Measurements from ENCODE around the gene C15orf62.
A peak's percentile ranks its signal among the peaks of the same experiment; 100 is the strongest.

Gene C15orf62

DNA sequence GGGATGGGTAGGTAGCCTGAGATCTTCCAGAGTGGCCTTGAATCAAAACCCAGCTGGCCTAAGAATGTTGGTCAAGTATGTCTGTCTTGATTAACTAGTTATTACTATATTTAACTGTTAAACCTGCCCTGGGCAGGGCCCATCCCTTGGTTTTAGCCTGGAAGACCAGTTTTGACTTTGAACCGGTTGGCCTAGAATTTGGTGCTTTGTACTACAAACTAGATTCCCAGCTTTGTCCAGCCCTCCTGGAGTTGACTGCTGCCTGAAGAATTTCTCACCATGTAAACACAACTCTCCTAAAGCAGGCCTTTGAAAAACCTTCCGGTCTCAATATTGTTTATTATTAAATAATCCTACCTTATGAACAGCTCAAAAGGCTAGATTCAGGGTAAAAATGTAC, 16.0 kb downstream of the C15orf62 start:
- DNase-seq, result no peak

DNA sequence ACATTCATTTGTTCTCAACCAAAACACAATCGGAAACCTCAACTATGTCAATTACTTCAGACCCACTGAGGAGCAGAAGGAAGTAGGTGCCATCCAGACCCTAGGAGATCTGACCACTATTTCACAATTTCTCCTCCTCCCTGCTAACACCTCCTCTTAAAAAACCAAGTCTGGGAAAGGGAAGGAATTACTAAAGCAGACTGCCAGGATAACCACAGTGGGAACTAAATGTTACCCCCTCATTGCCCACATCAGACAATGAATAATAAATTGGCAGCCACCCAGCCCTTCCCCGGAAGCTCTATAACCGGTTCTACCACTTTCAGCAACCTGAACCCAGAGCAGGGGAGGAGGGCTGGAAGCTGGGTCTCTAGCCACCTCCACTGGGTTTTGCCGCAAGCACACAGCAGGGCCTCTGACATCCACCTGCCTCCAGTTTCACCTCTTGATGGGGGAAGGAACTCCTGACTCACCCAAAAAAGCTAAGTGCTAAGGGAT, 17.6 kb downstream of the C15orf62 start:
- peak; percentile 73 for DNase-seq

DNA sequence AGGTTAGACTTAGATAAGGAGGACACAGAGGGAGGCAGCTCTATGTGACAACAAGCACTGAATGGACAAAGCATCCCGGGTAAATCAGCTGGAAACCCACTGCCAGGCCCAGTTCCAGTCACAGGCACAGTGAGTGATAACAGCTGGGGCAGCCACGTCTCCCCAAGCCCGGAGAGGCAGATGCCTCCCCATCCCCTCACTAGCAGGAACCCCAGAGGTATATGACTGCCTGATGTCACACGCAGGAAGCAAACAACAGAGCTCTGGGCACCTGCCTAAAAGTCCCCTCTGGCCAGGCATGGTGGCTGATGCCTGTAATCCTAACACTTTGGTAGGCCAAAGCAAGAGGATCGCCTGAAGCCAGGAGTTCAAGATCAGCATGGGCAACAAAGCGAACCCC, 18.2 kb downstream of the C15orf62 start:
- no peak for DNase-seq

DNA sequence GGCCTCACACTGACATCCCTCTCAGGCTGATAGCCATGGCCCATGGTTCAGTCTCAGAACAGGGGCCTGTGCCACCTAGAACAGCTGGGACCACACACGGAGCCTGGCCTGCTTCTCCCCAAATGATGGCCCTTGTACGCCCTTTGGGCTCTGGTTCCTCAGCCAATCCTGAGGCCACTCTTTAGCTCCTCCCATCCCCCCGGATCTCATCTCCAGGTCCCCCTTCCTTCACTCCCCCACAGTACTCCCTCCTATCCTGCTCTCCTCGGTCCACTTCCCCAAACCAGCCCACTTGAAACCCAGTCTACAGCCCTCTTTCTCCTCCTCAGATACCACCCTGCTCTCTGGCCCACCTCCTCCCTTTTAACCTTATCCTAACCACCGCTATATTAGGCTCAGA, 19.3 kb downstream of the C15orf62 start:
- no peak for DNase-seq

DNA sequence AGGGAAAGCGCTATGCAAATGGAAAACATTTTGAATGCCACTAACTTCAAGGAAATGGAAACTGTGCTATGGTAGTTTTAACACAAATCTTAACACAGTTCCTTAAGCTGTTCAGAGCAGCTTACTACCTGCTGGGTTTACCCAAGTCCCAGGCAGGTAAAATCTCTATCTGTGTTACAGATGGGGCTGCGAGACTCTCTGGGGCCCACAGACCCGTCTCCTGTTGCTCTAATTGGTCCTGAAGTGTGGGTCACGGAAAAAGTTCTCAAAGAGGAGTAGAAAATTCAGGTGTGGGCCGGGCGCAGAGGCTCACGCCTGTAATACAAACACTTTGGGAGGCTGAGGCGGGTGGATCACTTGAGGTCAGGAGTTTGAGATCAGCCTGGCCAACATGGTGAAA, 20.2 kb downstream of the C15orf62 start:
- no peak for DNase-seq

DNA sequence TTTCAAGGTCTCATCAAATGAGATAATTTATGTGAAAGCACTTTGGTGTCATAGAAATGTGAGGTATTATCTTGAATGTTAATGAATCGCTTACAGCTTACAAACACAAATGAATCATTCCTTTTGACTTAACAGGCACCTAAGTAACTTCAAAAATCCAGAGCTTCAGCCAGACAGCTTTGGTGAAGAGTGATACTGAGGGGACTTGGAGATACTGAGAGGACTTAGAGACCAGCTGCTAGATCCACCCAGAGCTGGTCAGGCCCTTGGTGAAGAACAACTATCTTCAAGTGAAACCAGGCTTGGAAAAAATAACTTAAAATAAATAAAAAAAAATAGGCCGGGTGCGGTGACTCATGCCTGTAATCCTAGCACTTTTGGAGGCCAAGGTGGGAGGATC, 20.9 kb downstream of the C15orf62 start:
- no peak for DNase-seq

DNA sequence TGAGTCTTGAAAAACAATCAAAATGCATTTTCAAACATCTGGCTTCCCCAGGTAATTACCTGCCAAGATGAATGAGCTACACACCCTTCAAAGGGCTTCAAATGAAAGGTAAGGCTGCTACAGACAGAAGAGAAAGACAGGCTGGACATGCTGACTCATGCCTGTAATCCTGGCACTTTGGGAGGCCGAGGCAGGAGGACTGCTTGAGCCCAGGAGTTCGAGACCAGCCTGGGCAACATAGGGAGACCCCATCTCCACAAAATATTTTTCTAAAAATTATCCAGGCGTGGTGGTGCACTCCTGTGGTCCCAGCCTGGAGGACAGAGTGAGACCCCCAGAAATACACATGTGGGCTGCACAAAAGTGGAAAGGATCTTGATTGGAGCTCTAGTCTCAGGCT, 22.6 kb downstream of the C15orf62 start:
- no peak for DNase-seq

DNA sequence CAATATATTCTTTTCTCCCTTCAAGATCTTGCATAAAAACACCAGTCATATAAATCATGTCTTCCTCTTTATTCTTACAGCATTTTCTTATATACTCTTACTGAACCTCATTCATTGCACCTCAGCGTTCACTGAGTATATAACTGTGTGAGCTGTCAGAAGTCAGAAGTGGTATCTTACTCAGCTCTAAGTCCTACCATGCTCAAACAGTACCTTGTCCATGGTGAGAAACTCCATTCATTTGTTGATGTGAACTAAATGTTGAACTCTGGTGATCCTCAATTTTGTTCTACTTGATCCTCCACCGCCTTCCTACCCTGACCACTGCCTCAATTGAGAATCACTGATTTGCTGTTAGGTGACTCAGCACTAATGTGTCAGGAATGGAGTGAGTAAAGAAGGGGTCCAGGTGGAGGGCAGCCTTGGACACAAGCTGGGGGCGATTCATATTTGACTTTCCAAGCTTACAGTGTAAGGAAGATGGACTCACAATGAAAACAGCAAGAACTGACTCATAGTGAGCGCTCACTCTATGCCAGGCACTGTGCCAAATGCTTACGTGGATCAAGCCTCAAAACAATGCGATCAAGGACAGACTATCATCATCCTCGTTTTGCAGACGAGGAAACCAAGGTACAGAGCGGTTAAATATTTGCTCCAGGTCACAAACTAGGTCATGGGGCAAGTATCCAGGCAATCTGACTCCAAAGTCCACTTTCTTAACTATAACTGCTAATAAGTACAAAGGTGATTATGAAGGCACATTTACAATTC, 23.6 kb downstream of the C15orf62 start:
- DNase-seq, result no peak

DNA sequence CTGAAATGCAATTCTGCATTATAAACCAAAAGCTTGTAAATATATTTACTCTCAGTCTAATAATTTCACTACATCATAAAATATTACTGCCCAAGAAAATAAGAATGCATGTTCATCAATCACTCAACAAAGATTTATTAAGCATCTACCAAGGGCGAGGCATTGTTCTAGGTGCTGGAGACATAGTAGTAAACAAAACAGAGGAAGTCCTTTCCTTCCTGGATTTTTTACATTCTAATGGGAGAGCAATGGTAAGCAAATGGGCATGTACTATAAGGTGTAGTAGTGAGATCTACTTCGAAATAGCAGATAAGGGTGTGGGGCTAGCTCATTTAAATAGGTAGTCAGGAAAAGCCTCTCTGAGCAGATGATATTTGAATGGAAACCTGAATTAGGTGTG, 26.3 kb downstream of the C15orf62 start:
- DNase-seq, result no peak

DNA sequence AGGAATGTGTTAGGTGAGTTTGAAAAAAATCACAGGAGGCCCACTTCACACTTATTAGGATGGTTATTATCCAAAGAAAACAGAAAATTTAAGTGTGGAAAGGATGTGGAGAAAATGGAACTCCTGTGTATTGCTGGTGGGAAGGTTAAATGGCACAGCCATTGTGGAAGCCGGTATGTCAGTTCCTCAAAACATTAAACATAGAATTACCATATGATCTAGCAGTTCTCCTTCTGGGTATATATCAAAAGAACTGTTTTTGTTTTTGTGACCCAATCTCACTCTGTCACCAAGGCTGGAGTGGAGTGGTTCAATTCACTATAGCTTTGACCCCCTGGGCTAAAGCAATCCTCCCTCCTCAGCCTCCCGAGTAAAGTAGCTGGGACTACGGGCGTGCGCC, 26.7 kb downstream of the C15orf62 start:
- DNase-seq, result no peak

DNA sequence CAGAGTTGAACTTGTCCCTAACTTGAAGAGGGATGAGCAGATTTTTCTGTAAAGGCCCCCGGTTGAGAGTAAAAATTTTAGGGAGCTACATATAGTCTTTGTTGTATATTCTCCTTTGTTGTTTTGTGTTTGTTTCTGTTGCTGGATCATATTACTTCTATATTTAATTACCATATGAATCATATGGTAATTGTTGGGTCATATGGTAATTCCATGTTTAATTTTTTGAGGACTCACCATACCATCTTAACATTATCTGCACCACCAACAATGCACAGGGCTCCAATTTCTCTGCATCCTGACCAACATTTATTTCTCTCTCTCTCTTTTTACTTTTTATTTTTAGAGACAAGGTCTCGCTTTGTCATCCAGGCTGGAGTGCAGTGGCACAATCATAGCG, 29.7 kb downstream of the C15orf62 start:
- DNase-seq, result no peak

DNA sequence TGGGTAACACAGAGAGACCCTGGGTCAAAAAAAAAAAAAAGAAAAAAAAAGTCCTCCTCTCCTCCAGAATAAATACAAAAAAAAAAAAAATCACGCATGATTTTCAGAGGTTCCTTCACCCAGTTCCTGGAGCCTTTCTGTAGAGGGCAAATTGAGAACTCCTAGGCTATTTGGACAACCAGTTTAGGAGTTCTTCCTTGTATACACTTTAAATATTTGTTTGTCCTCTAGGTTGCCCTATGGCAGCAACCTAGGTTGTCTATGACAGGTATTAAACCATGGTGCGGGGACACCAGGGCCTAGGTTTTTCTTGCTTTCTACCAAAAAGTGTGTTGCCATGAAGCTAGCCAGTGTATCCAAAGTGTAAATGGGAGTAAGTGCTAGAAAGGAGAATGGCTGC, 33.3 kb downstream of the C15orf62 start:
- no peak for DNase-seq

DNA sequence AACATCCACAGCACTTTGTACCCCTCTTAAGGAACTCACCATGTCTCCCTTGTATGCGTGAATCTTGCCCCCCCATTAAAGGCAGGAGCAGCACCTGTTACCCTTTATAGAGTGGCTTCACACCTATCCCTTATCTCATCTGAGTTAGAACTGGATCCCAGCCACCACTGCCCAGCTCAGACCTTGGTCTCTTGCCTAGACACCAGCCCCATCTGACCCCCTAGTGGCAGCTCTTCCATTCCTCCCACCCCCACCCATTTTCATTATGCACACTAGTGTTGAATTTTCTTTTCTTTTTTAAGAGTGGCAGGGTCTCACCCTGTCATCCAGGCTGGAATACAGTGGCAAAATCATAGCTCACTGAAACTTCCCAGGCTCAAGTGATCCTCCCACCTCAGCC, 33.9 kb downstream of the C15orf62 start:
- DNase-seq, result no peak

DNA sequence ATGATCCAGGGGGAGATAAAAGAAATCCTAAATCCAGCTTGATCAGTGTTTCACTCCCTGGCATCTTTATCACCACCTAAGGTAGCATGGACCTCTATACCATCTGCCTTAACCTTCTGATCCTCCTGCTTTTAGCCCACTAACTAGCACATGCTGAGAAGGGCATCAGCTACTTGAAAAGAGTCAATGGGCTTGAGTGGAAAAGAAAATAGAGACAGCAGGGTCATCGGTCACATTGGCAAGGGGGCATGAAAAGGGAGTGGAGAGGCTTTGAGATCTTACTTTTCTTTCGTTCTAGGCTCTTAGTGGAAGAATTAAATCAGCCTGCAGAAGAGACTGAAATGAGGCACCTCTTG, 36.9 kb downstream of the C15orf62 start:
- no peak for DNase-seq

DNA sequence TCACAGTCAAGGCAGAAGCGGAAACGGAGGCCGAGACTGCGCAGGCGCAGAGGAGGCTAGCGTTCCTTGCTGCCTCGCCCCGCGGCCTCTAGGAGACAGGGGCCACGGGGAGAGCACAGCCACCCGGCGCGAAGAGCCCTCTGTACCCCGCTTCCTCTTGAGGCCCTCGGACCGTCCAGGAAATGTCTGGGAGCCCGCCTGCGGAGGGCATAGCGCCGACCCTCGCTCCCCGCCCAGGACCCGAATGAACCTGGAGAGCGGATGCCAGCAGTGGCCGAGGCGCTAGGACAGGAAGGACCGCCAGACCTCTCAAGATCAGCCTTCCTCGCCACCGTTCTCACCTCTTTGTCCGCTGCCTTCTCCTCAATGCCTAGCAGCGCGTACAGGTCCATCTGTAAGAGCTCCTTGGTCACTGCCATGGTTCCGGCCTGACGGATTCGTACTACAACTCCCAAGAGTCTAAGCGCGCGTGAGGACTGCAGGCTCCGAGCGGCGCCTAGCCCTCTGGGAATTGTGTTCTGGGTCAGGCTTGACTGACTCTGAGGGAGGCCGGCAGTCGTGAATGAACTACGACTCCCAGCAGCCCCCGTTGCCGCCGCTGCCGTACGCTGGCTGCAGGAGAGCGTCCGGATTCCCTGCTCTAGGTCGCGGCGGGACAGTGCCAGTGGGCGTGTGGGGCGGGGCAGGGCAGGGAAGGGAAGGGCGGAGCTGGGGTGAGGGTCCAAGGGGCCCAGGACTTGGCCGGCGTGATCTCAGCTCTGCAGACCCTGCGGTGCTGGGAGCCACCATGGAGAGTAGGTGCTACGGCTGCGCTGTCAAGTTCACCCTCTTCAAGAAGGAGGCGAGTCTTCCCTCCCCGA, 37.5 kb downstream of the C15orf62 start, which contains the start of the genes DNAJC17 and ZFYVE19:
Gene DNAJC17 (minus strand): TSS at position 446 of the 860 bp plus-strand sequence. CDS start 27 bp downstream, at position 419.
Gene ZFYVE19 (plus strand): TSS at position 62 of the 860 bp plus-strand sequence. CDS start 501 bp downstream, at position 563.
- DNase-seq, result peak; percentile 78

DNA sequence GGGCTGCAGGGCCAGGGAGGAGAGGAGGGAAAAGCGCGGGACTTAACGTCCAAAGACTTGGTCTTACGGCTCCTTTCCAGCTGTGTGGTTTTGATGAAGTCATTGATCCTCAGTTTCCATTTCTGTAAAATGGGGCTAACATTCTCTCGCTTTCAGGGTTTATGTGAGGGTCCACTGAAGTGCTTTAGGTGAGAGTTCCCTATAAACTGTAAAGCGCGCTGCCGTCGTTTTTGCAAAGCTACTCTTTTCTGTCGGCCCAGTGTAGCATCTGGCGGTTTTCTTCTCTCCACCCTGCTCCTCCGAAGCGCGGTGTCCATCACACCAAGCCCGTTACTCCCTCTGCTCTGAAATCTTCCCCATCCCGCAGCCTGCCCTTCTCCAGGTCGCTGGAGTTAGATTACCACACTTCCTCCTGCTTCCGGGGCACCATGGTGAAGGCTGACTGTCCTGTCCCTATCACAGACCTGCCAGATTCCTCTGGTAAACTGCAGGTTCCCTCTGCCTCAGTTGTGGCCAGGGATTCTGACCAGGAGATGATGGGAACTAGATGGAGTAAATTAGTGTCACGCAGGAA, 38.2 kb downstream of the C15orf62 start:
- DNase-seq, result no peak

DNA sequence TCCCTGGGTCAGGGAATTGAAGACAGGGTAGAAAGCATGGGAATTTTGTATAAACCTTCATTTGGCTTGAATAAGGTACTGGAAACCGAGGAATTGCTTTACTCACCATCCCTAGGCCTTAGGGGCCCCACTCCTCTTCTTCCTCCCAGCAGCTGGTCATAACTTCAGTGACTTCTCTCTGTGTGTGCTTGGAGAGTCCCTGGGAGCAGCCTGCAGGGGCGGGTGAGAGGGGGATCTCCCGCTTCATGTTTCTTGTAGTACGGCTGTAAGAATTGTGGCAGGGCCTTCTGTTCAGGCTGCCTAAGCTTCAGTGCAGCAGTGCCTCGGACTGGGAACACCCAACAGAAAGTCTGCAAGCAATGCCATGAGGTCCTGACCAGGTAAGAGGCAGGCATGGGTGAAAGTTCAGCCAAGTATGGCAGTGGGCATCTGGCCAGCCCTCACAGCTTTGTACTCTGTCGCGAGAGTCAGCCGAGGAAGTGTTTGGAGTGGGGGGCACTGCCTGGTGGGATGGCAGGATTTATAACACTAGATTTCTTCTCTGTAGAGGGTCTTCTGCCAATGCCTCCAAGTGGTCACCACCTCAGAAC, 39.2 kb downstream of the C15orf62 start:
- no peak for DNase-seq

DNA sequence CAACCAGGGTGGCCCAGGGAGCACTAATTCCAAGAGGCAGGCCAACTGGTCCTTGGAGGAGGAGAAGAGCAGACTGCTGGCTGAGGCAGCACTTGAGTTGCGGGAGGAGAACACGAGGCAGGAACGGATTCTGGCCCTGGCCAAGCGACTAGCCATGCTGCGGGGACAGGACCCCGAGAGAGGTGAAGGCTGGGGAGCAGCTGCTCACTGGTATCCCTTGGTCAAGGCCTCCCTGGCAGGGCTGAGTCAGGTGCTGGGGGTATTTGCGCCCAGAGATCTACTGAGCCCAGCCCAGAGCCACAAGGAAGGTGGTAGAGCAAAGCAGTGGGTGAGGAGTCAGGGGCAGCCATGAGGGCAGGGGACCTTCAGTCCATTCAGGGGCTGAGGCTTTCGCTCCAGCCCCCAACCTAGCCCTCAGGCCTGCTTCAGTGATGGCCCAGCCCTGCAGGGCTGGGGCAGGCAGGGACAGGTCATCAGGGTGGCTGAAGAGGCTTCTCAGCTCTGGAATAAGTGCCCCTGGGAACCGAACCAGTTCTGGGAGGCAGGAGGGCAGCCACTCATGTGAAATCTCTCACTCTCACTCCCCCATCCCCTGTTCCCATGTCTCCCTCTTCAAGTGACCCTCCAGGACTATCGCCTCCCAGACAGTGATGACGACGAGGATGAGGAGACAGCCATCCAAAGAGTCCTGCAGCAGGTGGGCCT, 43.1 kb downstream of the C15orf62 start:
- DNase-seq, result no peak

DNA sequence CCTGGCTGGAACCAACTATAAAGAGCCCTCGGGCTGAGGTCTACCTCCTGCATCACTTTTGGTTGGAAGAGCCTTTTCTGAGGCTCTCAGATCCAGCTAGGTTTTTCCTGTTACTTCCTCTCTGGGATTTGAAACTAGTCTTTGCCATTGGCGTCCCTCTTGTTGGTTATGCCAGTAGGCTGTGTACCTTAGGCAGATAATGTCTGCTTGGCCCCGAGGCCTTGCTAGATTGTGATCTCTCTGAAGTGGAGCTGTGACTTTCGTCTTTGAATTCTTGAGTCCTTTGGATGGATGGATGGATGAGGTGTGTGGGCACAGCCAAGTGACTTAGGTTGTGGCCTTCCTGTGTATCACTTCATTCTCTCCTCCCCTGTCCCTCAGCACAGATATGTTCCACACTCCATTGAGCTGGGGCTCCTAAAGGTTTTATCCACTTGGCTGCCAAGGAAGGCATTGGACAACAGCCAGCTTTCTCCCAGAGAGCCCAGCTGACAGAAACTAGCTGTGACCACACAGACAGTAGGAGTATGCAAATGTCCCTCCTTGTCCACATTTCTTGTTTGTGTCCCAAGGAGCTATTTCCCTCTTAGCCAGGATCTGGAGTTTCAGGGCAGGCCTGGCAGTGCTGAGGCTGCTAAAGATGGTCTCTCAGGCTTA, 45.4 kb downstream of the C15orf62 start:
- DNase-seq, result no peak

DNA sequence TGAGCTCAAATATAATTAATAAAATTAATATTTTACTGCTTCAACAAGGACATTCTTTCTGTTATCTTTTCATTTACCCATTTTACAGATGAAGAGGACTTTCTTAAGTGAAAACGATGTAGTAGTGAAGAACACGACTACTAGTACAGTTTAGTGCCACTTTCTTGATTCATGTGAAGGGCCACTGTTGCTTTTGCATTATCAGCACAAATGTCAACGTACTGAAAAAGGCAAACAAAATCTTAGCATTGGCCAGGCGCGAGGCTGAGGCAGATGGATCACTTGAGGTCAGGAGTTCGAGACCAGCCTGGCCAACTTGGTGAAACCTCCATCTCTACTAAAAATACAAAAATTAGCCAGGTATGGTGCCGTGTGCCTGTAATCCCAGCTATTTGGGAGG, 49.3 kb downstream of the C15orf62 start:
- DNase-seq, result no peak

DNA sequence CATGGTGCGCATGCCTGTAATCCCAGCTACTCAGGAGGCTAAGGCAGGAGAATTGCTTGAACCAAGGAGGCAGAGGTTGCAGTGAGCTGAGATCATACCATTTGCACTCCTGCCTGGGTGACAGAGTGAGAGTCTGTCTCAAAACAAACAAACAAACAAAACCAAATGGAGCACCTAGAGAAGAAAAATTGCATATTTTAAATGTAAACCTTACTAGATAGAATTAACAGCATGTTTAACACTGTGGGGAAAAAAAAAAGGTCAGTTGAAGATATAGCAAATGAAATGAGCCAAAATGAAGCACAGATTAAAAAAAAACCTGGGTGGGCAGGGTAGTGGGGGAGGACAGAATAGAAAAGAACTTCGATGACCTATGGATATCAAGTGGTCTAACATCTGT, 51.4 kb downstream of the C15orf62 start:
- DNase-seq, result no peak
